ENCODE measurements around the gene SNX20.

The SNX20 gene

DNA sequence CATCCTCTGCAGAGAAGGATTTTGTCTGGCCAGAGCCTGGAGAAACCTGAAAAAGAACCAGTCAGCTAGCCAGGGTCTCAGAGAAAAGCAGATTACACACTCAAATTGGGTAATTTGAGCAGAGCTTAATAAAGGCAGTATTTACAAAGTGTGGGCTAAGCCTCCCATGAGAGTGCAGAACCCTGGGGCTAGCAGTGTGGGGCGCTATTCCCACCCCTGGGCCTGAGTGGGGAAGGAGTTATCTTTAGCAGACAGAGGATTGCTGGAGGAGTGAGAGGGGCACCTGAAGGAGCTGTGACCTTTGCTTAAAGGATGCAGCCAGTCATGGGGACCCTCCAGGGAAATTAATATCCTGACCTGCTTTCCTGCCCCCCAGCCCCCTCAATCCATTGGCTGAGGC lies 46.2 kb downstream of the SNX20 start:
- no peak for DNase-seq (ENCODE audit: low read depth)

DNA sequence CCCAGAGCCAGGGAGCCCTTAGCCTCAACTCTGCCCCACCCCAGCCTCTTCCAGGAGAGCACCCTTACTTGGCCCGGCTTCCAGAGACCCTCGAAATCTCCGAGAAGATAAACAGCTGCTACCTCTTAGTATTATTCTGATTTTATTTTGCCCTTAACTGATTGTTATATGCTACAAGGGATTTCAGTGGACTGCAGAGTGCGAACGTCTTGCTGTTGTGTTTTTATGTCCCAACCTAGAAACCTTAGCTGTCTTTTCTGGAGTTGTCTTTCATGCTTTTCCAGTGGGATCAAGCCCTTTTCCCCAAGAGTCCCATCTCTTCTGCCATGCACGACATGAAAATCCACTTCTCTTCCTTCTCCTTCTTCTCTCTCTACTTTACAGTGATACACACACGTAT lies 47.0 kb downstream of the SNX20 start:
- DNase-seq (ENCODE audit: low read depth), result no peak

DNA sequence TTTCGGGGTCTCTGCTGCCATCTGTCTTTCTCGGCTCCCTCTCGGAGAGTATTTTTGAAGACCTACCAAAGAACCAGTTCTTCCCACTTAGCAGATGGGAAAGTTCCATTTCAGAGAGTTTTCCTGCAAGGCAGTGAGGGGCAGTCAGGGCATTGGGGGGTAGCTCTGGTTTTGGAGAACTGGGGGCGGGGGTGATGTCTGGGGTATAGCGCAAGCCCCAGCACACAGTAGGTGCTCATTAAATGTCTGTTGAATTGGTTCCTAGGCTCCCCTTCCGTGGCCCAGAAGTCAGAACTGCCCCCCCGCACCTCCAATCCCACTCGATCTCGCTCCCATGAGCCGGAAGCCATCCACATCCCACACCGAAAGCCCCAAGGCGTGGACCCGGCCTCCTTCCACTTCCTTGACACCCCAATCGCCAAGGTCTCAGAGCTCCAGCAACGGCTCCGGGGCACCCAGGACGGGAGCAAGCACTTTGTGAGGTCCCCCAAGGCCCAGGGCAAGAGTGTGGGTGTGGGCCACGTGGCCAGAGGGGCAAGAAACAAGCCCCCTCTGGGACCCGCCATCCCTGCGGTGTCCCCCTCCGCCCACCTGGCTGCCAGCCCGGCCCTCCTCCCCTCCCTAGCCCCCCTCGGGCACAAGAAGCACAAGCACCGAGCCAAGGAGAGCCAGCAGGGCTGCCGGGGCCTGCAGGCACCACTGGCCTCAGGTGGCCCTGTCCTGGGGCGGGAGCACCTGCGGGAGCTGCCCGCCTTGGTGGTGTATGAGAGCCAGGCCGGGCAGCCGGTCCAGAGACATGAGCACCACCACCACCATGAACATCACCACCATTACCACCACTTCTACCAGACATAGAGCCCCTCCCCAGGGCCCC lies 47.9 kb downstream of the SNX20 start:
- no peak for DNase-seq (ENCODE audit: low read depth)

DNA sequence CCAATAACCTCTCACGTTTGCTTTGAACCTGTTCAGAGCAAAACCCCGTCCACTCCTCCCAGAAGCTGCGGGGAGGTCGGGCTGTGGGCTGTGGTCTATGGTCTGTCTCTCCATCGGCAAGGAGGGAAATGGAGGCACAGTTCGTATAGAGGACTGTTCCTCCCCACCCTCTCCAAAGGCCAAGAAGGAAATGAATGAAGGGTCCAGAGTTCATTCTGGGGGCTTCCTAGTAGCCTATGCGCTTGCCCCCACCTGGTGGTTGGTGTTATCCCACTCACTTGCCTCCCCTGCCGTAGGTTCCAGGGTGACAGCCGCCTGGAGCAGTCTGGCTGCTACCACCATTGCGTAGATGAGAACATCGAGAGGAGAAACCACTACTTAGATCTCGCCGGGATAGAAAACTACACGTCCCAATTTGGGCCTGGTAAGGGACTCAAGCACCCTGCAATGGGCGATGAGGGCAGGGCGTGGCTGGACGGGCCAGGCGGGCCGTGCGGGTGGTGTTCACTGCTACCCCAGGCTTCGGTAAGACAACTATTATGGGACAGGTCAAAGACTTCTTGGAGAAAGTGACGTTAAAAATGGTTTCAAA lies 49.0 kb downstream of the SNX20 start:
- DNase-seq (ENCODE audit: low read depth), result no peak

DNA sequence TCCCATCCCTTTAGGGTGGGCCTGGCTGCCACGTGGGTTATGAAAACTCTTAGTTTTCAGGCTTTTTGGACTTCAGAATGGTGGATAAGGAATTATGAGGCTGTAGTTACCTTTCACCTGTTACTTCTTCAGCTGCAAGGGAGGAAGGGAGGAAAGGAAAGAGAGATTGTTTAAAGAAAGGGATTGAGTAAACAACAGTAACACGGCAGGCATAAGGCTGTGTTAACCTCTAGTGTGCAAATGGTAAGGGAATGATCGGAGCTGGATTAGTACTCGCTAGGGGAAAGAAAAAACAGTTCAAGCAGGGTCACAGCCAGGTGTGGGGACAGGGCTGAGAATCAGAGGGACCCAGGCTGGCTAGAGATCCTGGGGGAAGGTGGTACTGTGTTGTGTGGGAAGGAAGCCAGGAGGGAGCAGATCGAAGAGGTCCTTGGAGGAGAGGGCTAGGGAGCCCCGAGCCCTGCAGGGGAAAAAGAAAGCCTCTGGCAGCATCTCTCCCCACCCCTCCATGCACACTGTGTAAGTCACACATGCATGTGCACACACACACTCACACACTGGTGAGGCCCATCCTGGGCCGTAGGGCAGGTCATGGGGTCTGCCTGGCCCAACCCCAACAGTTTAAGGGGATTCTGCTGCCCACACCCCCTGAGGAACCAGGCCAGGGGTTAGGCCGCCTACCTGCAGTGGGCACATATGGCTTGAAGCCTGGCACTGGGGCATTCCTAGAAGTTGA lies 49.7 kb downstream of the SNX20 start:
- no peak for DNase-seq (ENCODE audit: low read depth)

GRCh38 chr16:50630394-50631020 lies 50.6 kb downstream of the SNX20 start:
- DNase-seq (ENCODE audit: low read depth), result no peak

DNA sequence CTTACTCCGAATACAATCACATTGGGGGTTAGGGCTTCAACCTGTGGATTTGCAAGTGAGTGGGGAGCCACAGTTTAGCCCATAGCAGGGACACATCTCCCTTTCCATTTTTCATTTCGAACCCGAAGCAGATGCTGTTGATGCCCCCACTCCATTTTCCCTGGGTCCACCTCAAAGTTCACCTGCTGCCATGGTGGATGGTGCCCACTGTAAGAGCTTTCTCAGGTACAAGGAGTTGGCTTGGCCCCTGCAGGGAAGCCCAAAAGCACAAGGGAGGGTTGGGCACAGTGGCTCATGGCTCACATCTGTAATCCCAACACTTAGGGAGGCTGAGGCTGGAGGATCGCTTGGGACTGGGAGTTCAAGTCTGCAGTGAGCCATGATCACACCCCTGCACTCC lies 51.8 kb downstream of the SNX20 start:
- no peak for DNase-seq (ENCODE audit: low read depth)

DNA sequence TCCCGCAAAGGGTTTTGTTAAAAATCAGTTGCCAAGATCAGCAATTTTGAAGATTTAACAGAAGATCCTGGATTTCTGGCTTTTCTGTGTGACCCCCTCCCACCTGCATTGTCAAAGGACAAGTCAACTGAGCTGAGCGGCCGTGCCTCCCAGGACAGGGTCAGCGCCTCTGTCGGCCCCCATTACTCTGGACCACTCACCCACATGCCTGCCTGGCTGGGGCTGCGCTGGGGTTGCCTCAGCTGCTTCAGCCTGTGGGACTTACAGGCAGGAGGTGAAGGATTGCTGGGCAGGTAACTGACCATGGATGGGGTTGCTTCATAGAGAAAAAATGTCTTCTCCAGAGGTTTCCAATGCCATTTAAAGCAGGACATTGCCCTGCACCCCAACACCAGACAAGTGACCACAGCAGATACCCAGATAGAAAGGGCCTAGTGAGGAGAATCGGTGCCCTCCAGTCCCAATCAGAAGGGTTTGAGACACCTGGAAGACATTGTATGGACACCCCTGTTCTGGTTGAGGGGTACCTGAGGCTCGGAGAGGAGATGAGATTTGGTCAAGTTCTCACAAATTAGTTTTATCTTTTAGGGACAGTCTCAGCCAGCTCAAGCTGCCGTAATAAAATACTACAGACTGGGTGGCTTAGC lies 52.8 kb downstream of the SNX20 start:
- DNase-seq (ENCODE audit: low read depth), result no peak

GRCh38 chr16:50627419-50627818 lies 53.7 kb downstream of the SNX20 start:
- DNase-seq (ENCODE audit: low read depth), result peak; percentile 7

DNA sequence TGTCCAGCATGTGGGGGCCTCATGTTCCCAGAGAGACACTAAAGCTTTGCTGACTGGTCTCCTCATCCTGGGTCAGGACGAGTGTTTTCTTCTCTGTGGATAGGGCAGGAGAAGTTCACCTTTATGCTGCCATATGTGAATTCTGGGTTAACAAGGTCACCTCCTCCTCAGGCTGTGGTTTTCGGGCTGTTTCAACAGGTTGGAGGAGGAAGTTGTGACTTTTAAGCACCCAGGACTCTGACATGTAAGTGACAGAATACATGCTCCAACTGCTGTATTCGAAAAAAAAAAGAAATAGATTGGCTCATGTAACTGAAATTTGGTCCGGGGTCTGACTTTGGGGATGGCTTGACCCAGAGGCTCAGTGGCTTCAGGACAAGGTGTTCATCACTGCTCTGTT lies 54.2 kb downstream of the SNX20 start:
- no peak for DNase-seq (ENCODE audit: low read depth)

DNA sequence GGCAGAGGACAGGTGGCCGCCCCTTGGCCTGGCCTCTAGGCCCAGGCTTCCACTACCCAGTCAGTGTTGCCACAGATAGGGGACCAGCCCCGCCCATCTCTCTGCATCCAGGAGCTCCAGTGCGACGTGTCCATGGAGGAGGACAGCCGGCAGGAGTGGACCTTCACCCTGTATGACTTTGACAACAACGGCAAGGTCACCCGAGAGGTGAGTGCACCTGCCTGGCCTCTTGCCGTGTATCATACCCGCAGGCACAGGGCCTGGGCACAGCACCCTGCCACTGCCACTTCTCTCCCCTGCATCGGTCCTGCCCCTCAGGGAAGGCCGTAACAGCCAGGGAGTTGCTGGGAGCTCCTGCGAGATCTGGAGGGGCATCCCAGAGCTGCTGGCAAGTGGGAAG lies 55.7 kb downstream of the SNX20 start:
- DNase-seq (ENCODE audit: low read depth), result no peak

DNA sequence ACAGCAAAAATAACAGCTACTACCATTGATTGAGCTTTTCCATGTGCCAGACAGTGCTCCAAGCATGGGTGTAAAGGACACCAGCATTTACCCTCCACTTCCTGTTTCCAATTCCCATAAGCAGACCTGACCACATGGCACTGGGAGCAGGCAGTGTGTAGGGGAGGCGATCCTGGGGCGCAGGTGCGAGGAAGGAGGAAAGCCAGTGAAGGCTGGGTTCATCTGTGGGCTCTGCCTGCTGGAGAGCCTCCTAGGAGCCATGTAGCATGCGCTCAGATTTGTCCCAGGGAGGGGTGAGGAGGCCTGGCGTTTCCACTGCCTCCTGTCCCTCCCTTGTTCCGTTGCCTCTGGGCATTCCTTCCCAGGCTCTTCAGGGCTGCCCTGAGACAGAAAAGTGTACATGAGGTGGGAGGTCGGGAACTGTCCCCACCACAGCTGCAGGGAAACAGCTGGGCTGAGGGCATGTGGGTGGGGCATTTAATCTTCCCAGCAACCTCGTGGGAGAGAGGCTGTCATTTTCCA lies 56.6 kb downstream of the SNX20 start:
- DNase-seq (ENCODE audit: low read depth), result no peak

DNA sequence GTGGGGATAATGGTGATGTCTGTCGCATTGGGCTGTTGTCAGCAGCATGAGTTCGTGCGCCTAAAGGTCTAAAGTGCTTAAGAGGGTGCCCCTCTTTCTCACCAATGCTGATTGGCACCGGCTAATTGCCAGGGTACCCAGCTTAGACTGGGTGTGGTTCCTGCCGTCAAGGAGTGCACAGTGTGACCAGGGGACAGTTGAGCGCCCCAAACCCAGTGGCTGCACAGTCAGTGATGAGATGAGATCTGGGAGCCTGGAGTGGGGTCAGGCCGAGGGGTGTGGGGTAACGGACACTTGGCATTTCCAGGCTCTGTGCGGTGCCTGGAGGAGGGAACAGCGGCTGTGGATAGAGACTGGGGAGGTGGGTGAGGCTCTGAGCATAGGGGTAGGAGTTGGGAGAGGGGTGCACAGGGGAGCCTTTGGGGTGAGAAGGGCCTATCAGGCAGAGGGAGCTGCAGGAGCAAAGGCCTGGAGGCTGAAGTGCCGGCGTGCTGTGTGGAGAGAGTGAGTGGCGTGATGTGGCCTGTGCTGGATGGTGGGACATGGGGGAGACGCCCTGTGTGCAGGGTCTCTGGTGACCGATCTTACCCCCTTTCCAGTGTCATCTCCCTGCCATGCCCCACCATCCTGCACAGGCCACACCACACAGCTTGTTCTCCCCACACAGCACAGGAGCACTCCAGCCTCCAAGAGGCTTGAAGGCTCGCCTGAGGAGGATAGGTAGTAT lies 58.3 kb downstream of the SNX20 start:
- DNase-seq (ENCODE audit: low read depth), result no peak

DNA sequence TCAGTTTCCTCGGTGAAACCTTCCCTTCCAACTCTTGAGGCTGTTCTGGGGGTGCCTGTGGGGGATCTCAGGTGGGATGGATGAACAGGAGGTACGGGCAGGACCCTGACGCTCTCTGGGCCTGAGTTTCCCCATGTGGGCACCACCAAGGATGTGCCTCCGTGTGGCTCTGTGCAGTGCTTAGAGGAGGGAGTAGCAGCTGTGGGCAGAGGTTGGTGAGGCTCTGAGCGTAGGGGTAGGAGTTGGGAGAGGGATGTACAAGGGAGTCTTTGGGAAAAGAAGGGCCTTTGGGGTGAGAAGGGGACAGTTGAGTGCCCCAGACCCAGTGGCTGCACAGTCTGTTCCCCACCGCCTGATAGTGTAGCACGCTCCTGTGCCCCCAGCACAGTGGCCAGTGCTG lies 59.1 kb downstream of the SNX20 start:
- no peak for DNase-seq (ENCODE audit: low read depth)
